C4-2B (cell line): Measurements from ENCODE around the gene ST6GALNAC2.

Experiments used
- ZFX ChIP-seq: fragments of 450-650 bp; IDR thresholded peaks from 2 replicates; pipeline ENCODE4 v1.6.1; 2017
- TF ChIP-seq, protein P1 (sequence below): fragments of 450-650 bp; conservative IDR thresholded peaks from 2 replicates; pipeline ENCODE4 v1.5.1; 2017; ENCODE audit warnings: mild to moderate bottlenecking

DNA sequence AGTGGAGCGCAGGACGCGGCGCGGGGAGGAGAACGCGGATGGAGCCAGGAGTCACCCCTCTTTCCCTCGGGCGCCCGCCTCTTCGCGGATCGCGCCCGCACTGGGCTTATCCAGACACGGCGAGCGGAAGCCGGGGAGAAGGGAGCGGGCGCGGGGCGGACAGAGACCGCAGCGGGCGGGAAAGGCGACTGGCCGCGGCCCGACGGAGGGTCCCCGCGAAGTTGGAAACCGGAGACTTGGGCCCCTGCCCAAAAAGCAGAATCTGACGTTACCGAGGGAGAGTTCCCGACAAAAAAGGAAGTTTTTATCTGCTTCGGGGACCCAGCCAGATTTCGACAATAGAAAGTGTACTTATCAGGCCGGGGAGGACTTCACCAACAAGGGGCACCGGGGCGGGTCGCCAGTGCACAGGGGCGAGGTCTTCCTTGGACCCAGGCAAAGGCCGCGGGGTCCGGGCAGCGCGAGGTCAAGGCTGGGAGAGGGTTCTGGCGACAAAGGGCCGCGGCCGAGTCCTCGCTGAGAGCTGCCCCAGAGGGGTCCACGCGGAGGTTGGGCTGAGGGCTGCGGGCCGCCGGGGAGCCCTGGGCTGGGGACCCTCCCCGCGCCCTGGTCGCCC lies 519 bp downstream of the ST6GALNAC2 start:
- TF ChIP-seq, protein P1, sequence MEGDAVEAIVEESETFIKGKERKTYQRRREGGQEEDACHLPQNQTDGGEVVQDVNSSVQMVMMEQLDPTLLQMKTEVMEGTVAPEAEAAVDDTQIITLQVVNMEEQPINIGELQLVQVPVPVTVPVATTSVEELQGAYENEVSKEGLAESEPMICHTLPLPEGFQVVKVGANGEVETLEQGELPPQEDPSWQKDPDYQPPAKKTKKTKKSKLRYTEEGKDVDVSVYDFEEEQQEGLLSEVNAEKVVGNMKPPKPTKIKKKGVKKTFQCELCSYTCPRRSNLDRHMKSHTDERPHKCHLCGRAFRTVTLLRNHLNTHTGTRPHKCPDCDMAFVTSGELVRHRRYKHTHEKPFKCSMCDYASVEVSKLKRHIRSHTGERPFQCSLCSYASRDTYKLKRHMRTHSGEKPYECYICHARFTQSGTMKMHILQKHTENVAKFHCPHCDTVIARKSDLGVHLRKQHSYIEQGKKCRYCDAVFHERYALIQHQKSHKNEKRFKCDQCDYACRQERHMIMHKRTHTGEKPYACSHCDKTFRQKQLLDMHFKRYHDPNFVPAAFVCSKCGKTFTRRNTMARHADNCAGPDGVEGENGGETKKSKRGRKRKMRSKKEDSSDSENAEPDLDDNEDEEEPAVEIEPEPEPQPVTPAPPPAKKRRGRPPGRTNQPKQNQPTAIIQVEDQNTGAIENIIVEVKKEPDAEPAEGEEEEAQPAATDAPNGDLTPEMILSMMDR: no peak
- no peak for TF ChIP-seq ZFX
